Parathyroid adenoma (tissue), 2 donors: Measurements from ENCODE around the gene PKNOX2.

Experiments used
- H2AFZ ChIP-seq: fragments of 300-600 bp; sonication (generic); one replicate; pipeline ENCODE4 v1.7.0; 2017; ENCODE audit warnings: antibody characterized with exemption, mild to moderate bottlenecking
- H3K27ac ChIP-seq: fragments of 300-600 bp; sonication (generic); one replicate; pipeline ENCODE4 v1.7.0; 2017
- H3K27me3 ChIP-seq: fragments of 300-600 bp; sonication (generic); one replicate; pipeline ENCODE4 v1.7.0; 2017; ENCODE audit warnings: low read length; ENCODE audit not compliant: control insufficient read depth, insufficient read depth
- H3K36me3 ChIP-seq: fragments of 300-600 bp; sonication (generic); one replicate; pipeline ENCODE4 v1.7.0; 2017; ENCODE audit warnings: low read length; ENCODE audit not compliant: control insufficient read depth, insufficient read depth
- H3K4me1 ChIP-seq: fragments of 300-600 bp; sonication (generic); one replicate; pipeline ENCODE4 v1.7.0; 2017; ENCODE audit warnings: control low read depth
- H3K4me2 ChIP-seq: fragments of 300-600 bp; sonication (generic); one replicate; pipeline ENCODE4 v1.7.0; 2017; ENCODE audit warnings: low read length
- H3K4me3 ChIP-seq: fragments of 300-600 bp; sonication (generic); one replicate; pipeline ENCODE4 v1.7.0; 2017; ENCODE audit warnings: low read depth, low read length
- H3K79me2 ChIP-seq: fragments of 300-600 bp; sonication (generic); one replicate; pipeline ENCODE4 v1.7.0; 2017; ENCODE audit warnings: control low read depth
- H3K9ac ChIP-seq: fragments of 300-600 bp; sonication (generic); one replicate; pipeline ENCODE4 v1.7.0; 2017; ENCODE audit warnings: mild to moderate bottlenecking
- H3K9me3 ChIP-seq: fragments of 300-600 bp; sonication (generic); one replicate; pipeline ENCODE4 v1.7.0; 2017; ENCODE audit warnings: low read length; ENCODE audit not compliant: control insufficient read depth
- TF ChIP-seq, protein P1 (sequence below): fragments of 300-600 bp; sonication (generic); IDR thresholded peaks from one replicate; pipeline ENCODE4 v1.7.0; 2017; ENCODE audit warnings: antibody characterized with exemption, mild to moderate bottlenecking
- donor health status: primary hyperparathyroidism.

Gene PKNOX2

DNA sequence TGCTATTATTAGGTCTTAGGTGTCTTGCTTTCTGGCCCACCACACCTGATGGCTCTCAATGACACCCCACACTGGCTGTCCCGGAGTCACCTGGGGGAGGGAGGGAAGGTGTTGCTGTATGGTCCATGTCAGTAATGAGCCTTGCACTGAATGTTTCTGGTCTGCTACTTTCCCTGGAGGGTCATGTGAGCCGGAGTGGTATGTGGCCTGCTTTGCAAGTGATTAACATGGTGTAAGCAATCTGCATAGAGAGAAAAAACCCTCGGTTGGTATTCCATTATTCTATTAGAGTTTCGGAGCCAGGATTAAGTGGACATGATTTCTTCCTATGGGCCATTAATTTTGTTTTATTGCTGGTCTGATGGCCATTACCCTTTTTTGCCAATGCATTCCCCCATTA lies 63.9 kb downstream of the PKNOX2 start:
- no peaks in the 10 kb centered on the region for H3K4me1 ChIP-seq
- H3K4me3 ChIP-seq, result no peak overlapping the region
- H3K4me2 ChIP-seq, result no peak overlapping the region
- H3K79me2 ChIP-seq, result no peaks in the 10 kb centered on the region
- no peak overlapping the region for H3K9ac ChIP-seq
- H2AFZ ChIP-seq, result no peak overlapping the region
- H3K27me3 ChIP-seq, result no peaks in the 10 kb centered on the region
- H3K27ac ChIP-seq, result no peak overlapping the region
- H3K36me3 ChIP-seq, result no peaks in the 10 kb centered on the region
- H3K9me3 ChIP-seq, result no peaks in the 10 kb centered on the region
- TF ChIP-seq, protein P1, sequence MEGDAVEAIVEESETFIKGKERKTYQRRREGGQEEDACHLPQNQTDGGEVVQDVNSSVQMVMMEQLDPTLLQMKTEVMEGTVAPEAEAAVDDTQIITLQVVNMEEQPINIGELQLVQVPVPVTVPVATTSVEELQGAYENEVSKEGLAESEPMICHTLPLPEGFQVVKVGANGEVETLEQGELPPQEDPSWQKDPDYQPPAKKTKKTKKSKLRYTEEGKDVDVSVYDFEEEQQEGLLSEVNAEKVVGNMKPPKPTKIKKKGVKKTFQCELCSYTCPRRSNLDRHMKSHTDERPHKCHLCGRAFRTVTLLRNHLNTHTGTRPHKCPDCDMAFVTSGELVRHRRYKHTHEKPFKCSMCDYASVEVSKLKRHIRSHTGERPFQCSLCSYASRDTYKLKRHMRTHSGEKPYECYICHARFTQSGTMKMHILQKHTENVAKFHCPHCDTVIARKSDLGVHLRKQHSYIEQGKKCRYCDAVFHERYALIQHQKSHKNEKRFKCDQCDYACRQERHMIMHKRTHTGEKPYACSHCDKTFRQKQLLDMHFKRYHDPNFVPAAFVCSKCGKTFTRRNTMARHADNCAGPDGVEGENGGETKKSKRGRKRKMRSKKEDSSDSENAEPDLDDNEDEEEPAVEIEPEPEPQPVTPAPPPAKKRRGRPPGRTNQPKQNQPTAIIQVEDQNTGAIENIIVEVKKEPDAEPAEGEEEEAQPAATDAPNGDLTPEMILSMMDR, result no peak

DNA sequence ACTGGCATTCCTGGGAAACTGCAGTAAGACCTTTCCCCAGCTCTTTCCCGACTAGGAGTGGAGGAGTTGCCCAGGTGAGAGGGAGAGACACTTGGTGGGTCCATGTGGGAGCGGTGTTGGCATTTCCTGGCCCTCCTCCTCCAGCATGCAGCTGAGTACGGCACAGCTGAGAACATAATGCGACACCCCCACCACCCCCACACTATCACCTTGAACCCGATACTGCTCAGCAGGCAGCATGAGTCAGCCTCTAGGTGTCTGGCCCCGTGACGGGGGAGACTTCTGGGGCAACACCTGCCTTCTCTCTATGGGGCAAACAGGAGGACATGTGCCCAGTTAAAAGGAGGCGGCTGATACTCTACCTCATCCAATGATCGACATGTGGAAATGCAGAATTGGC lies 64.4 kb downstream of the PKNOX2 start:
- no peak overlapping the region for H3K27ac ChIP-seq
- no peaks in the 10 kb centered on the region for H3K79me2 ChIP-seq
- H3K4me3 ChIP-seq, result no peak overlapping the region
- H3K27me3 ChIP-seq, result no peaks in the 10 kb centered on the region
- no peak overlapping the region for H3K9ac ChIP-seq
- H3K4me1 ChIP-seq, result no peaks in the 10 kb centered on the region
- H2AFZ ChIP-seq, result no peak overlapping the region
- no peak overlapping the region for H3K4me2 ChIP-seq
- H3K36me3 ChIP-seq, result no peaks in the 10 kb centered on the region
- H3K9me3 ChIP-seq, result no peaks in the 10 kb centered on the region
- TF ChIP-seq, protein P1, result no peak

DNA sequence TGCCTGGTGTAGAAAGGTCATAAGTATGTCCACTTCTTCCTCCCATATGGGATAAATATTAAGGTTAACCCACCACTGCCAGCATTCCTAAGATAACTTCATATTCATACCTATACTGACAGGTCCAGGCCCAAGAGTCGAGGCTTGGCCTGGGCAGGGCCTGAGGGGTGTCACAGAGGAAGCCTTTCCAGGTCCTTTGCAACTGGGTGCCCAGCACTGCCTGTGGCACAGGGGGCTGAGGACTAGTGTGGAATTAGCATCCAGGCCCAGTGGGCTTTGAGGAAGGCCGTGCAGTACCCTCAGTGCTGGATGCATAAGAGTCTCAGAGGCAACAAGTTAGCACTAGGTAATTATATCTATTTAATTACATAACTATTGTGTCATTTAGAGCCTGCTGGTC lies 65.4 kb downstream of the PKNOX2 start:
- no peaks in the 10 kb centered on the region for H3K27me3 ChIP-seq
- H2AFZ ChIP-seq, result no peak overlapping the region
- no peak overlapping the region for H3K9ac ChIP-seq
- no peaks in the 10 kb centered on the region for H3K79me2 ChIP-seq
- no peaks in the 10 kb centered on the region for H3K4me1 ChIP-seq
- H3K9me3 ChIP-seq, result no peaks in the 10 kb centered on the region
- TF ChIP-seq, protein P1, result no peak
- no peak overlapping the region for H3K27ac ChIP-seq
- no peak overlapping the region for H3K4me3 ChIP-seq
- no peaks in the 10 kb centered on the region for H3K36me3 ChIP-seq
- H3K4me2 ChIP-seq, result no peak overlapping the region

DNA sequence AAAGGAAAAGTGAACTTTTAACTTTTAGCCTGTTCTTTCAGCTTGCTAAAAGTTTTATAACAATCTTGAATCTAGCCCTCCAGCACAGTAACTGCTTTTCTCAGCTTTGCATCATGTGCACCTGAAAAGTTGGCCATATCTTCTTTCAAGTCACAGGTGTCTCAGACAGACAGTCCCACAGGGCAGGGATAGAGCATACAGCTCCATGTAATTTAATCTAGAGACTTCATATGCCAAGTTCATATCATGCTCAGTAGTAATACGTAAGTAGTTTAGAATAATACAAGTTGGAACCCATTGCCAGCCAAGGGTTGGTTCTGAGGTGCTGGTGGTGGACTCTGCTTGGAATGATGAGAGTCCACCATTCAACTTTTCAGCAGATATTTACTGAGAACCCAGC lies 68.6 kb downstream of the PKNOX2 start:
- Histone ChIP-seq H3K27me3 (no peaks in the 10 kb centered on the region), H3K79me2 (no peaks in the 10 kb centered on the region), H3K9me3 (no peaks in the 10 kb centered on the region), H2AFZ (no peak overlapping the region), H3K4me1 (no peaks in the 10 kb centered on the region), H3K27ac (no peak overlapping the region), H3K36me3 (no peaks in the 10 kb centered on the region), H3K9ac (no peak overlapping the region), H3K4me2 (no peak overlapping the region), H3K4me3 (no peak overlapping the region)
- TF ChIP-seq, protein P1, result no peak

DNA sequence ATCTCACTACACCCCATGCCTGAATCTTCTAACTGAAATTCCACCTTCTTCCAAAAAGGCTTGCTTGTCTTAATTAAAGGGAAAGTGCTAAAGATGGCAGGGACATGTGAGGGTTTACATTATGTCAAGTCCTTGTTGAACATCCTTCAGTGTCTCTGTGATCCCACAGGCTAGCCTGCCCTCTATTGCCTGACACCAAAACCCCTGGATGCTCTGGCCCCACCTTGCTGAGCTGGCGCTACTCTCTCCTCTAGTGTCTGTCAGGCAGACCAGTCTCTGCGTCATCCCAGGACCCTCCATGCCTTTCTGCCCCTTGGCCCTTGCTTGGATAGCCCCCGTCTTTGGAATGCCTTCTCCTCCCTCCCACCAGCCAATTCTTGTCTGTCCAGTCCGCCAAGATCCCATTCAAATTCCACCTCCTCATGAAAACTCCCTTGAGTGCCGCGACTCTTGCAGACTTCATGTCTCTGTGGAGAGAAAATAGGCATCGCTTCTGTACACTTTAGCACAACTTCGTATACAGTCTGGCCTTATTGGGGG lies 69.3 kb downstream of the PKNOX2 start:
- no peak overlapping the region for H3K4me3 ChIP-seq
- H3K9me3 ChIP-seq, result no peaks in the 10 kb centered on the region
- H3K27ac ChIP-seq, result no peak overlapping the region
- H3K27me3 ChIP-seq, result no peaks in the 10 kb centered on the region
- no peaks in the 10 kb centered on the region for H3K36me3 ChIP-seq
- no peak overlapping the region for H3K4me2 ChIP-seq
- TF ChIP-seq, protein P1, result no peak
- no peak overlapping the region for H2AFZ ChIP-seq
- no peaks in the 10 kb centered on the region for H3K4me1 ChIP-seq
- no peak overlapping the region for H3K9ac ChIP-seq
- H3K79me2 ChIP-seq, result no peaks in the 10 kb centered on the region
